GM12878 (cell line): ENCODE results near the gene RHOT1. TPM values are rescaled to one million over a fixed set of nuclear protein-coding genes. Genes with fewer than 3 reads are reported as not detected.

Experiments used
- CBFB ChIP-seq: IDR thresholded peaks from 2 replicates; pipeline ENCODE4 v1.6.1; 2016; ENCODE audit warnings: antibody characterized with exemption, low read depth
- CHD1 ChIP-seq: IDR thresholded peaks from 2 replicates; pipeline ENCODE4 v1.6.1; 2012; ENCODE audit warnings: low read depth, low read length, improper control_type of control experiment
- CHD4 ChIP-seq: fragments of 200-600 bp; sonication (generic); IDR thresholded peaks from 2 replicates; pipeline ENCODE4 v1.6.1; 2016; ENCODE audit warnings: mild to moderate bottlenecking
- EP300 ChIP-seq, 2 experiments: fragments of 150-350 bp in 1 of 2; IDR thresholded peaks; 2 replicates each; pipeline ENCODE4 v1.6.1; 2011 to 2012; ENCODE audit warnings: low read depth in 2 of 2, low read length in 2 of 2, borderline replicate concordance in 1 of 2, improper control_type of control experiment in 1 of 2, inconsistent platforms in 1 of 2; ENCODE audit not compliant: control insufficient read depth in 1 of 2
- FOXM1 ChIP-seq: IDR thresholded peaks from 2 replicates; pipeline ENCODE4 v1.6.1; 2012; ENCODE audit warnings: low read depth, mild to moderate bottlenecking, inconsistent platforms, low read length, moderate library complexity
- IRF4 ChIP-seq: IDR thresholded peaks from 2 replicates; pipeline ENCODE4 v1.6.1; 2011; ENCODE audit warnings: low read depth, low read length
- KLF5 ChIP-seq: fragments of 450-650 bp; IDR thresholded peaks from 2 replicates; pipeline ENCODE4 v1.6.1; 2014; ENCODE audit warnings: mild to moderate bottlenecking; ENCODE audit not compliant: partially characterized antibody
- LARP7 ChIP-seq: fragments of 450-650 bp; IDR thresholded peaks from 2 replicates; pipeline ENCODE4 v1.6.1; 2017; ENCODE audit warnings: mild to moderate bottlenecking
- MEF2A ChIP-seq: IDR thresholded peaks from 2 replicates; pipeline ENCODE4 v1.6.1; 2011; ENCODE audit warnings: low read depth, mild to moderate bottlenecking, low read length, moderate library complexity; ENCODE audit not compliant: insufficient read depth
- MXI1 ChIP-seq: fragments of 150-350 bp; IDR thresholded peaks from 2 replicates; pipeline ENCODE4 v1.6.1; 2011; ENCODE audit warnings: low read depth, mild to moderate bottlenecking, inconsistent platforms, low read length, improper control_type of control experiment
- MYC ChIP-seq: IDR thresholded peaks from 2 replicates; pipeline ENCODE4 v1.6.1; 2011; ENCODE audit warnings: mild to moderate bottlenecking, low read length, moderate library complexity, inconsistent platforms; ENCODE audit not compliant: insufficient read depth, insufficient replicate concordance, insufficient read length, severe bottlenecking
- NBN ChIP-seq: fragments of 450-650 bp; IDR thresholded peaks from 2 replicates; pipeline ENCODE4 v1.6.1; 2016
- NRF1 ChIP-seq: conservative IDR thresholded peaks from 2 replicates; pipeline ENCODE4 v1.6.1; 2011; ENCODE audit warnings: mild to moderate bottlenecking, low read depth, low read length, improper control_type of control experiment
- SIX5 ChIP-seq: IDR thresholded peaks from 2 replicates; pipeline ENCODE4 v1.6.1; 2011; ENCODE audit warnings: mild to moderate bottlenecking, low read depth, low read length, moderate library complexity; ENCODE audit not compliant: severe bottlenecking
- SMAD5 ChIP-seq: IDR thresholded peaks from 2 replicates; pipeline ENCODE4 v1.6.1; 2016; ENCODE audit warnings: antibody characterized with exemption, low read depth
- SMARCA5 ChIP-seq: fragments of 450-650 bp; IDR thresholded peaks from 2 replicates; pipeline ENCODE4 v1.6.1; 2017; ENCODE audit warnings: mild to moderate bottlenecking
- SPI1 ChIP-seq: IDR thresholded peaks from 2 replicates; pipeline ENCODE4 v1.6.1; 2011; ENCODE audit warnings: low read depth, mild to moderate bottlenecking, low read length, moderate library complexity, borderline replicate concordance; ENCODE audit not compliant: insufficient read depth
- polyA plus RNA-seq, 11 experiments: library from polyadenylated mRNA; depleted of rRNA in 4 of 11; unstranded in 6 of 11; stranded (reverse) in 5 of 11; fragments of >200 nt; fragmentation: Nextera tagmentation in 4 of 11; fragmentation: Illumina TruSeq in 1 of 11; extraction: Ambion mirVana in 4 of 11; extraction: Trizol in 1 of 11; gene quantifications; 1 replicate in 1 of 11; 2 replicates in 10 of 11; pipeline versions ENCODE4 v1.2.1 to v1.2.3, GENCODE V29; 2011 to 2016; ENCODE audit warnings: inconsistent platforms in 2 of 11, missing spikeins in 2 of 11, low read depth in 1 of 11
- total RNA-seq, 4 experiments: library from RNA; depleted of rRNA in 3 of 4; stranded (reverse); fragments of >200 nt in 3 of 4; fragmentation: Illumina TruSeq in 1 of 4; extraction: Trizol in 1 of 4; gene quantifications; 2 replicates each; pipeline versions ENCODE4 v1.2.1 to v1.2.3, GENCODE V29; 2013 to 2021
- TF ChIP-seq, protein P1 (sequence below): fragments of 450-650 bp; IDR thresholded peaks from 2 replicates; pipeline ENCODE4 v1.6.1; 2018; ENCODE audit warnings: borderline replicate concordance, mild to moderate bottlenecking; ENCODE audit not compliant: partially characterized antibody
- TF ChIP-seq, protein P2 (sequence below): fragments of 450-650 bp; formaldehyde crosslinking; IDR thresholded peaks from 2 replicates; pipeline ENCODE4 v1.4.0; 2022; ENCODE audit warnings: mild to moderate bottlenecking, moderate library complexity
- TF ChIP-seq, protein P3 (sequence below): IDR thresholded peaks from 2 replicates; pipeline ENCODE4 v1.6.1; 2012; ENCODE audit warnings: mild to moderate bottlenecking, low read depth, low read length
- TF ChIP-seq, protein P4 (sequence below): IDR thresholded peaks from 2 replicates; pipeline ENCODE4 v1.6.1; 2011; ENCODE audit warnings: low read depth, mild to moderate bottlenecking, low read length, moderate library complexity, borderline replicate concordance; ENCODE audit errors: extremely low read depth

Gene RHOT1
- total and polyA plus RNA-seq, 10 of the 15 experiments (the other 5 are each of a cell fraction or from before 2014, with no cell fraction given), result 13.3 to 68.2 (median 22.8) TPM

DNA sequence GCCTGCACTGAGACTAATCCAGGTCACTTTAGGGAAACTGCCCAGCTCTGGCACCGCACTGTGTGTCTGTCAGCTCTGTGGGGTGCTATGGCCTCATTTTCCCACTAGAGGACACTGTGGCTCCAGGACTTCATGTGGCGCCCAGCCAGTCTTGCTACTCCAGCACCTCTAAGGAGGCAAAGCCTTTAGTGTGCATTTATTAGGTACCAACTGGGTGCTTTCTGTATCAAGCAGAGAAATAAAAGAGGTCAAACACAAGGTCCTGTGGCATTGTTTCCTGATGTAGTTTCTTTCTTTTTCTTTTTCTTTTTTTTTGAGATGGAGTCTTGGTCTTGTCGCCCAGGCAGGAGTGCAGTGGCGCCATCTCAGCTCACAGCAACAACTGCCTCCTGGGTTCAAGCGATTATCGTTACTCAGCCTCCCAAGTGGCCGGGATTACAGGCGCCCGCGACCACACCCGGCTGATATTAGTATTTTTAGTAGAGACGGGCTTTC lies 110.9 kb downstream of the RHOT1 start (continued):
- TF ChIP-seq FOXM1 (no peak), MXI1 (no peak), KLF5 (no peak), SMAD5 (no peak), SPI1 (no peak), CBFB (no peak), LARP7 (no peak), EP300 (IDR thresholded peaks at IDR 0.05; ENCODE audit: borderline replicate concordance in 1 of 2, control insufficient read depth in 1 of 2, low read depth in 2 of 2, low read length in 2 of 2) (no peak), CHD4 (no peak), SIX5 (no peak), MYC (no peak), IRF4 (no peak), NBN (0 out of 2 replicates have a peak, but pooled peaks have one; percentile 26), CHD1 (no peak), SMARCA5 (0 out of 2 replicates have a peak, but pooled peaks have one; percentile 42), MEF2A (0 out of 2 replicates have a peak, but pooled peaks have one; percentile 13), NRF1 (no peak)
- TF ChIP-seq, protein P1, sequence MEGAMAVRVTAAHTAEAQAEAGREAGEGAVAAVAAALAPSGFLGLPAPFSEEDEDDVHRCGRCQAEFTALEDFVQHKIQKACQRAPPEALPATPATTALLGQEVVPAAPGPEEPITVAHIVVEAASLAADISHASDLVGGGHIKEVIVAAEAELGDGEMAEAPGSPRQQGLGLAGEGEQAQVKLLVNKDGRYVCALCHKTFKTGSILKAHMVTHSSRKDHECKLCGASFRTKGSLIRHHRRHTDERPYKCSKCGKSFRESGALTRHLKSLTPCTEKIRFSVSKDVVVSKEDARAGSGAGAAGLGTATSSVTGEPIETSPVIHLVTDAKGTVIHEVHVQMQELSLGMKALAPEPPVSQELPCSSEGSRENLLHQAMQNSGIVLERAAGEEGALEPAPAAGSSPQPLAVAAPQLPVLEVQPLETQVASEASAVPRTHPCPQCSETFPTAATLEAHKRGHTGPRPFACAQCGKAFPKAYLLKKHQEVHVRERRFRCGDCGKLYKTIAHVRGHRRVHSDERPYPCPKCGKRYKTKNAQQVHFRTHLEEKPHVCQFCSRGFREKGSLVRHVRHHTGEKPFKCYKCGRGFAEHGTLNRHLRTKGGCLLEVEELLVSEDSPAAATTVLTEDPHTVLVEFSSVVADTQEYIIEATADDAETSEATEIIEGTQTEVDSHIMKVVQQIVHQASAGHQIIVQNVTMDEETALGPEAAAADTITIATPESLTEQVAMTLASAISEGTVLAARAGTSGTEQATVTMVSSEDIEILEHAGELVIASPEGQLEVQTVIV, result no peak
- TF ChIP-seq, protein P2, sequence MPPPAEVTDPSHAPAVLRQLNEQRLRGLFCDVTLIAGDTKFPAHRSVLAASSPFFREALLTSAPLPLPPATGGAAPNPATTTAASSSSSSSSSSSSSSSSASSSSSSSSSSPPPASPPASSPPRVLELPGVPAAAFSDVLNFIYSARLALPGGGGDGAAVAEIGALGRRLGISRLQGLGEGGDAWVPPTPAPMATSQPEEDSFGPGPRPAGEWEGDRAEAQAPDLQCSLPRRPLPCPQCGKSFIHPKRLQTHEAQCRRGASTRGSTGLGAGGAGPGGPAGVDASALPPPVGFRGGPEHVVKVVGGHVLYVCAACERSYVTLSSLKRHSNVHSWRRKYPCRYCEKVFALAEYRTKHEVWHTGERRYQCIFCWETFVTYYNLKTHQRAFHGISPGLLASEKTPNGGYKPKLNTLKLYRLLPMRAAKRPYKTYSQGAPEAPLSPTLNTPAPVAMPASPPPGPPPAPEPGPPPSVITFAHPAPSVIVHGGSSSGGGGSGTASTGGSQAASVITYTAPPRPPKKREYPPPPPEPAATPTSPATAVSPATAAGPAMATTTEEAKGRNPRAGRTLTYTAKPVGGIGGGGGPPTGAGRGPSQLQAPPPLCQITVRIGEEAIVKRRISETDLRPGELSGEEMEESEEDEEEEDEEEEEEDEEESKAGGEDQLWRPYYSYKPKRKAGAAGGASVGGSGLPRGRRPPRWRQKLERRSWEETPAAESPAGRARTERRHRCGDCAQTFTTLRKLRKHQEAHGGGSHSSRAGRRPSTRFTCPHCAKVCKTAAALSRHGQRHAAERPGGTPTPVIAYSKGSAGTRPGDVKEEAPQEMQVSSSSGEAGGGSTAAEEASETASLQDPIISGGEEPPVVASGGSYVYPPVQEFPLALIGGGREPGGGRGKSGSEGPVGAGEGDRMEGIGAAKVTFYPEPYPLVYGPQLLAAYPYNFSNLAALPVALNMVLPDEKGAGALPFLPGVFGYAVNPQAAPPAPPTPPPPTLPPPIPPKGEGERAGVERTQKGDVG (CRISPR knock-in tag), result no peak
- TF ChIP-seq, protein P3, sequence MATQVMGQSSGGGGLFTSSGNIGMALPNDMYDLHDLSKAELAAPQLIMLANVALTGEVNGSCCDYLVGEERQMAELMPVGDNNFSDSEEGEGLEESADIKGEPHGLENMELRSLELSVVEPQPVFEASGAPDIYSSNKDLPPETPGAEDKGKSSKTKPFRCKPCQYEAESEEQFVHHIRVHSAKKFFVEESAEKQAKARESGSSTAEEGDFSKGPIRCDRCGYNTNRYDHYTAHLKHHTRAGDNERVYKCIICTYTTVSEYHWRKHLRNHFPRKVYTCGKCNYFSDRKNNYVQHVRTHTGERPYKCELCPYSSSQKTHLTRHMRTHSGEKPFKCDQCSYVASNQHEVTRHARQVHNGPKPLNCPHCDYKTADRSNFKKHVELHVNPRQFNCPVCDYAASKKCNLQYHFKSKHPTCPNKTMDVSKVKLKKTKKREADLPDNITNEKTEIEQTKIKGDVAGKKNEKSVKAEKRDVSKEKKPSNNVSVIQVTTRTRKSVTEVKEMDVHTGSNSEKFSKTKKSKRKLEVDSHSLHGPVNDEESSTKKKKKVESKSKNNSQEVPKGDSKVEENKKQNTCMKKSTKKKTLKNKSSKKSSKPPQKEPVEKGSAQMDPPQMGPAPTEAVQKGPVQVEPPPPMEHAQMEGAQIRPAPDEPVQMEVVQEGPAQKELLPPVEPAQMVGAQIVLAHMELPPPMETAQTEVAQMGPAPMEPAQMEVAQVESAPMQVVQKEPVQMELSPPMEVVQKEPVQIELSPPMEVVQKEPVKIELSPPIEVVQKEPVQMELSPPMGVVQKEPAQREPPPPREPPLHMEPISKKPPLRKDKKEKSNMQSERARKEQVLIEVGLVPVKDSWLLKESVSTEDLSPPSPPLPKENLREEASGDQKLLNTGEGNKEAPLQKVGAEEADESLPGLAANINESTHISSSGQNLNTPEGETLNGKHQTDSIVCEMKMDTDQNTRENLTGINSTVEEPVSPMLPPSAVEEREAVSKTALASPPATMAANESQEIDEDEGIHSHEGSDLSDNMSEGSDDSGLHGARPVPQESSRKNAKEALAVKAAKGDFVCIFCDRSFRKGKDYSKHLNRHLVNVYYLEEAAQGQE, result no peak
- TF ChIP-seq, protein P4, sequence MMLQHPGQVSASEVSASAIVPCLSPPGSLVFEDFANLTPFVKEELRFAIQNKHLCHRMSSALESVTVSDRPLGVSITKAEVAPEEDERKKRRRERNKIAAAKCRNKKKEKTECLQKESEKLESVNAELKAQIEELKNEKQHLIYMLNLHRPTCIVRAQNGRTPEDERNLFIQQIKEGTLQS, result no peak
